PC-9 (cell line): ENCODE results near the gene KRT8. TPM values are rescaled to one million over a fixed set of nuclear protein-coding genes. Genes with fewer than 3 reads are reported as not detected.

Experiments used
- BruUV-seq: library from RNA; stranded (reverse); fragments of 400-500 nt; replicated peaks from 2 replicates; lab custom pipeline; 2021; lab: Mats Ljungman, UMichigan
- CTCF ChIA-PET: fragments of 300-600 bp; sonication (Branson Sonifier 250); formaldehyde crosslinking; loops from one replicate; lab custom pipeline; 2022; ENCODE audit warnings: antibody characterized with exemption; lab: Charles Lee
- POLR2A ChIA-PET: fragments of 300-600 bp; sonication (Branson Sonifier 250); formaldehyde crosslinking; loops from one replicate; lab custom pipeline; 2022; ENCODE audit warnings: antibody characterized with exemption; ENCODE audit not compliant: unreplicated experiment; lab: Charles Lee
- DNase-seq, 2 experiments: peaks; one replicate each; pipeline versions ENCODE4 v3.0.0 to v3.0.0-alpha.2; 2015 to 2022; ENCODE audit warnings: mixed read lengths in 1 of 2
- H2AFZ ChIP-seq: fragments of 200-600 bp; sonication (generic); 2 replicates; pipeline ENCODE4 v1.8.1; 2017; ENCODE audit warnings: antibody characterized with exemption
- H3F3A ChIP-seq: fragments of 200-600 bp; sonication (generic); 2 replicates; pipeline ENCODE4 v1.8.1; 2017; ENCODE audit warnings: antibody characterized with exemption, mild to moderate bottlenecking, low read depth; ENCODE audit not compliant: insufficient read depth
- H3K27ac ChIP-seq: fragments of 200-600 bp; sonication (generic); 2 replicates; pipeline ENCODE4 v1.6.1; 2016; ENCODE audit warnings: mixed run types
- H3K27me3 ChIP-seq: fragments of 200-600 bp; sonication (generic); 2 replicates; pipeline ENCODE4 v1.6.1; 2016; ENCODE audit warnings: low read depth, mixed run types; ENCODE audit not compliant: insufficient read depth
- H3K36me3 ChIP-seq: fragments of 200-600 bp; sonication (generic); 2 replicates; pipeline ENCODE4 v1.6.1; 2016; ENCODE audit warnings: low read depth, mixed run types
- H3K4me1 ChIP-seq: fragments of 200-600 bp; sonication (generic); replicated peaks from 2 replicates; pipeline ENCODE4 v1.6.1; 2016; ENCODE audit warnings: mixed run types; ENCODE audit not compliant: insufficient read depth
- H3K4me2 ChIP-seq: fragments of 200-600 bp; sonication (generic); 2 replicates; pipeline ENCODE4 v1.6.1; 2017; ENCODE audit warnings: mixed run types
- H3K4me3 ChIP-seq: fragments of 200-600 bp; sonication (generic); 2 replicates; pipeline ENCODE4 v1.6.1; 2016; ENCODE audit warnings: mixed run types
- H3K79me2 ChIP-seq: fragments of 200-600 bp; sonication (generic); 2 replicates; pipeline ENCODE4 v1.6.1; 2017; ENCODE audit warnings: low read depth, mixed run types
- H3K9me2 ChIP-seq: fragments of 200-600 bp; sonication (generic); 2 replicates; pipeline ENCODE4 v1.8.1; 2017; ENCODE audit warnings: mild to moderate bottlenecking; ENCODE audit not compliant: insufficient read depth
- H3K9me3 ChIP-seq: fragments of 200-600 bp; sonication (generic); 2 replicates; pipeline ENCODE4 v1.8.1; 2016; ENCODE audit warnings: low read depth; ENCODE audit not compliant: insufficient read depth
- H4K20me1 ChIP-seq: fragments of 200-600 bp; sonication (generic); 2 replicates; pipeline ENCODE4 v1.8.1; 2017; ENCODE audit not compliant: insufficient read depth
- EZH2 ChIP-seq: fragments of 200-600 bp; sonication (generic); IDR thresholded peaks from 2 replicates; pipeline ENCODE4 v1.8.0; 2017; ENCODE audit warnings: antibody characterized with exemption, low read depth
- intact Hi-C: fragments of 100-400 bp; cut with micrococcal nuclease; formaldehyde crosslinking; loops from one replicate; pipeline ENCODE4 v1.10.0; 2022; ENCODE audit not compliant: unreplicated experiment
- total RNA-seq: library from RNA; stranded (reverse); gene quantifications from 2 replicates; pipeline ENCODE4 v1.2.3, GENCODE V29; 2021
- TF ChIP-seq, protein P1 (sequence below): fragments of 200-600 bp; sonication (generic); conservative IDR thresholded peaks from 2 replicates; pipeline ENCODE4 v1.6.1; 2017; ENCODE audit warnings: mixed run types, antibody characterized with exemption, mild to moderate bottlenecking, moderate library complexity

KRT8 gene
- total RNA-seq, 1 experiment from 2014 or later, result 2,962 TPM

DNA sequence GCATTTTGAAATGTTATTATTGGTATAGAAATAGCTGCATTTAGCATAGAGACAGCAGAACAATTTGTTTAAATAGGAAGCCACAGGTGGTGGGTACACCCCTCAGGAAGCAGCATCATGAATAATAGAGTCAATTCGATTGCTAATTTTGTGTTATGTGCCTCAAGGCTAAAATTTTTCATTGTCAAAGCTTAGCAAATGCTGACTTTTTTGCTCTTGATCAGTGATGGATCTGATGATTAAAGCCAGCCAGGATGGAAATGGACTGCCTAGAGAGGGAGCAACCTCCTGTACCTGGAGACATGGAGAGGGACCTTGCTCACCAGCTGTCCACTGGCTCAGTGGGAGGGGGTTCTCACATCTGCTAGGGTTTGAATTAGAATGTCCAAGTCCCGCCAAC is 4.5 kb upstream of the KRT8 start:
- peak overlapping the region; percentile 99 for H3K27ac ChIP-seq
- 0 out of 2 replicates have a peak, but pooled peaks cover 1% of the 10 kb centered on the region for H3K36me3 ChIP-seq
- ChIA-PET CTCF (interaction anchor here (0.6 to 0.7 kb wide), 2 partner anchors 28 to 40 kb away, joined by 3 to 5 read pairs; partner anchors contain the start of gene KRT18), POLR2A (interaction anchor here (0.6 to 5.1 kb wide), 7 partner anchors 13 to 474 kb away, joined by 3 to 111 read pairs (median 6); partner anchors contain the start of gene KRT18)
- BruUV-seq, result no TSS peak
- TF ChIP-seq EZH2, result no peak
- TF ChIP-seq, protein P1, sequence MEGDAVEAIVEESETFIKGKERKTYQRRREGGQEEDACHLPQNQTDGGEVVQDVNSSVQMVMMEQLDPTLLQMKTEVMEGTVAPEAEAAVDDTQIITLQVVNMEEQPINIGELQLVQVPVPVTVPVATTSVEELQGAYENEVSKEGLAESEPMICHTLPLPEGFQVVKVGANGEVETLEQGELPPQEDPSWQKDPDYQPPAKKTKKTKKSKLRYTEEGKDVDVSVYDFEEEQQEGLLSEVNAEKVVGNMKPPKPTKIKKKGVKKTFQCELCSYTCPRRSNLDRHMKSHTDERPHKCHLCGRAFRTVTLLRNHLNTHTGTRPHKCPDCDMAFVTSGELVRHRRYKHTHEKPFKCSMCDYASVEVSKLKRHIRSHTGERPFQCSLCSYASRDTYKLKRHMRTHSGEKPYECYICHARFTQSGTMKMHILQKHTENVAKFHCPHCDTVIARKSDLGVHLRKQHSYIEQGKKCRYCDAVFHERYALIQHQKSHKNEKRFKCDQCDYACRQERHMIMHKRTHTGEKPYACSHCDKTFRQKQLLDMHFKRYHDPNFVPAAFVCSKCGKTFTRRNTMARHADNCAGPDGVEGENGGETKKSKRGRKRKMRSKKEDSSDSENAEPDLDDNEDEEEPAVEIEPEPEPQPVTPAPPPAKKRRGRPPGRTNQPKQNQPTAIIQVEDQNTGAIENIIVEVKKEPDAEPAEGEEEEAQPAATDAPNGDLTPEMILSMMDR, result no peak
- no peaks in the 10 kb centered on the region for H3K27me3 ChIP-seq
- peaks cover 4% of the 10 kb centered on the region for H4K20me1 ChIP-seq
- peaks cover 57% of the 10 kb centered on the region for H3K4me1 ChIP-seq
- no peaks in the 10 kb centered on the region for H3K9me2 ChIP-seq
- peaks cover 28% of the 10 kb centered on the region for H3K79me2 ChIP-seq
- intact Hi-C loops, result no loop called here
- H3F3A ChIP-seq, result peaks cover 50% of the 10 kb centered on the region
- DNase-seq, result no peak
- peak overlapping the region; percentile 100 for H3K4me2 ChIP-seq
- H2AFZ ChIP-seq, result no peak overlapping the region
- H3K4me3 ChIP-seq, result peak overlapping the region; percentile 19; the same call in 1 of the 2 replicates
- no peaks in the 10 kb centered on the region for H3K9me3 ChIP-seq

DNA sequence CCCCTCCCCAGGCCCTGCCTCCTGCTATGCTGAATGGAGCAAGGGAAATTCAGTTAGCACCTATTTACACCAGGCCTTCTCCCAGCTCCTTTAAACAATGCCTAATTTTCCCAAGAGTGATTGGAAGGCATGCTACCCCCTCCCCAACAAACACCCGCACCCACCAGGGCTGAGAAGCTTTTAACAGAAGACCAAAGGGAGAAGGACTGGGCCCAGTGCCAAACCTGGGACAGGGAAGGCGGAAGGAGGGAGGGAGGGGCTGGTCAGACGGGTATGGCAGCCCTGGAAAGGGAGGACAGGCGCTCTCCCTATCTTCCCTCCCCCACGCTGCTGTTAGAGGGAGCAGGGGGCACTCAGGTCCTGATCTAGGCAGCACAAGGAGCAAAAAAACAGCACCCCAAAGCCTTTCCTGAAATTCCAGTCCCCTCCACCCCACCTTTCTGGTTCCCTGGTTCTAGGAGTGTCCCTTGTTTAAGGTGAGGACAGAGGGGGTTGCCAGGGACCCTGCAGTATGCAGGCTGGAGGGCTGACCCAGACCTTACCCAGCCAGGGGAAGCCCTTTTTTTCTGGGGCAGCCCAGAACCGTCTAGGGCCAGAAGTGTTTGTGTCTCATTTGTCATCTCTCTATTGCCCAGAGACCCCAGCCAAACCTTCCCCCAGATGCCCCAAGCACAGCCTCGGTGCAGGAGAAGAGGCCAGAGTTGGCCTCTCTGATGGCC is 2.4 kb upstream of the KRT8 start:
- Histone ChIP-seq H3K4me3 (peak overlapping the region; percentile 54), H3F3A (peaks cover 68% of the 10 kb centered on the region), H3K9me2 (no peaks in the 10 kb centered on the region), H3K79me2 (peaks cover 47% of the 10 kb centered on the region), H3K27ac (peak overlapping the region; percentile 99), H3K9me3 (no peaks in the 10 kb centered on the region), H3K4me2 (peak overlapping the region; percentile 100), H2AFZ (no peak overlapping the region), H3K27me3 (no peaks in the 10 kb centered on the region), H4K20me1 (peaks cover 22% of the 10 kb centered on the region), H3K36me3 (peaks cover 17% of the 10 kb centered on the region), H3K4me1 (peaks cover 57% of the 10 kb centered on the region)
- intact Hi-C loops, result no loop called here
- no TSS peak for BruUV-seq
- POLR2A ChIA-PET, result interaction anchor here (0.6 to 5.7 kb wide), 5 partner anchors 15 to 64 kb away, joined by 6 to 354 read pairs (median 62); no protein-coding TSS in a partner anchor
- TF ChIP-seq, protein P1, result no peak
- no peak for TF ChIP-seq EZH2
- peak; percentile 79 to 89 for DNase-seq
- CTCF ChIA-PET, result interaction anchor here (0.5 to 2.8 kb wide), 3 partner anchors 19 to 456 kb away, joined by 5 to 20 read pairs (median 8); no protein-coding TSS in a partner anchor

DNA sequence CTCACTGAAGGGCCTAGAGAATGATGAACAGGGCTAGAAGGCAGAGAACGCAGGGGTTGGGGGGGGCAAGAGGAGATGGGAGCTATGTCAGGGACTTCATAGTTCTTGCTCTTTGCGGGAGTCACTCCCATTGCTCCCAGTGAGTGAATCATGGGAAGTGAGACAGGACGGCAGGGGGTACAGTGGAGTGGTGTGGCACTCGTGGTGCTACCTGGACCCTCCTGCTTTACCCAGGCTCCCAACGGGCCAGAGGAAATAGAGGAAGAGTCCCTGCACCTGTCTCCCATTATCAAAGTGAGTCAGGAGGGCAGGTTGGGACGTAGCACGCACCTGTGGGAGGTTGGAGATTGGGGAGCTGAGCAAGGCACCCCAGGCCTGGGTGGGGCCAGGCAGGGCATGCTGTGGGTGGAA is 1.3 kb upstream of the KRT8 start:
- POLR2A ChIA-PET, result interaction anchor here (0.6 to 5.7 kb wide), 8 partner anchors 10 to 759 kb away, joined by 3 to 354 read pairs (median 19); partner anchors contain the start of gene KRT18
- no peak for TF ChIP-seq EZH2
- TF ChIP-seq, protein P1, result no peak
- intact Hi-C loops, result no loop called here
- peaks cover 67% of the 10 kb centered on the region for H3K4me1 ChIP-seq
- H2AFZ ChIP-seq, result no peak overlapping the region
- no peaks in the 10 kb centered on the region for H3K27me3 ChIP-seq
- peaks cover 26% of the 10 kb centered on the region for H3K36me3 ChIP-seq
- H3K4me3 ChIP-seq, result peak overlapping the region; percentile 54; the same call in 1 of the 2 replicates
- DNase-seq, result peak; percentile 75 to 91
- H3F3A ChIP-seq, result peaks cover 78% of the 10 kb centered on the region
- no peaks in the 10 kb centered on the region for H3K9me3 ChIP-seq
- H3K79me2 ChIP-seq, result peaks cover 58% of the 10 kb centered on the region
- peak overlapping the region; percentile 99 for H3K27ac ChIP-seq
- no TSS peak for BruUV-seq
- H4K20me1 ChIP-seq, result peaks cover 33% of the 10 kb centered on the region
- CTCF ChIA-PET, result interaction anchor here (1.9 to 2.8 kb wide), 2 partner anchors 65 to 74 kb away, joined by 20 read pairs; no protein-coding TSS in a partner anchor
- no peaks in the 10 kb centered on the region for H3K9me2 ChIP-seq
- peak overlapping the region; percentile 100 for H3K4me2 ChIP-seq
